MM.1S (cell line): ENCODE measurements around the gene ZDHHC11.

Experiments used
- CTCF ChIP-seq: fragments of 300-600 bp; sonication (generic); IDR thresholded peaks from 2 replicates; pipeline ENCODE4 v1.5.1; 2016; ENCODE audit warnings: antibody characterized with exemption, low read length, mixed read lengths
- EZH2 ChIP-seq: fragments of 300-600 bp; sonication (generic); optimal IDR thresholded peaks from 2 replicates; pipeline ENCODE3; 2017; ENCODE audit warnings: low read depth, mild to moderate bottlenecking, antibody characterized with exemption, low read length, mixed read lengths

GRCh38 chr5:885127-885442 lies 34.3 kb upstream of the ZDHHC11 start:
- TF ChIP-seq EZH2 = no peak
- TF ChIP-seq CTCF = no peak
